C4-2B (cell line): ENCODE measurements around the gene RAB11FIP2.

Source experiments
- CTCF ChIP-seq: fragments of 450-650 bp; conservative IDR thresholded peaks from 2 replicates; pipeline ENCODE4 v1.5.1; 2017; ENCODE audit warnings: mild to moderate bottlenecking
- ZFX ChIP-seq: fragments of 450-650 bp; IDR thresholded peaks from 2 replicates; pipeline ENCODE4 v1.6.1; 2017

- TF ChIP-seq CTCF (no peak), ZFX (no peak)
Observed at GRCh38 chr10:117980755-117981702, 65.7 kb downstream of the RAB11FIP2 start.
